Dendritic cell treated with granulocyte-macrophage colony-stimulating factor and Interleukin-4, amounts not matched to agents 40 ng/mL and 50 ng/mL, for 4 days (primary cell): ENCODE data around the gene OR51A4.
"Not testable (repeated sequence)": the region's sequence is repeated elsewhere in the genome, so short reads cannot be mapped to it uniquely, and the experiment has no call there.

Experiments used
- H3K27ac Mint-ChIP-seq: one replicate; pipeline ENCODE4 v1.8.0; 2022; ENCODE audit warnings: mild to moderate bottlenecking, mixed read lengths
- H3K27me3 Mint-ChIP-seq: one replicate; pipeline ENCODE4 v1.8.0; 2022; ENCODE audit warnings: mild to moderate bottlenecking, mixed read lengths
- H3K36me3 Mint-ChIP-seq: one replicate; pipeline ENCODE4 v1.8.0; 2022; ENCODE audit warnings: low read depth, mixed read lengths
- H3K4me1 Mint-ChIP-seq: one replicate; pipeline ENCODE4 v1.8.0; 2022; ENCODE audit warnings: low read depth, mixed read lengths
- H3K4me3 Mint-ChIP-seq: one replicate; pipeline ENCODE4 v1.8.0; 2022; ENCODE audit warnings: mild to moderate bottlenecking, moderate library complexity, mixed read lengths
- H3K9me3 Mint-ChIP-seq: one replicate; pipeline ENCODE4 v1.8.0; 2022; ENCODE audit warnings: mixed read lengths
- intact Hi-C: fragments of 100-400 bp; cut with micrococcal nuclease; formaldehyde crosslinking; loops from one replicate; pipeline ENCODE4 v1.15.0; 2022

Gene OR51A4

GRCh38 chr11:4947505-4947904 lies at the start of gene OR51A4:
Gene OR51A4 (minus strand): TSS chr11:4947605. CDS start chr11:4947100, 505 bp downstream.
- Mint-ChIP-seq H3K27ac (no peak within 1 kb of the TSS), H3K4me1 (no peaks in the 10 kb centered on the region), H3K9me3 (no peaks in the 10 kb centered on the region), H3K36me3 (no peaks in the 10 kb centered on the region), H3K27me3 (no peaks in the 10 kb centered on the region), H3K4me3 (no peak within 1 kb of the TSS)
- intact Hi-C loops, result no loop called here

- no peaks in the 10 kb centered on the region for H3K9me3 Mint-ChIP-seq
- no peaks in the 10 kb centered on the region for H3K4me1 Mint-ChIP-seq
- no peaks in the 10 kb centered on the region for H3K36me3 Mint-ChIP-seq
- no peaks in the 10 kb centered on the region for H3K27me3 Mint-ChIP-seq
- H3K27ac Mint-ChIP-seq, result no peak within 1 kb of the TSS
- no peak within 1 kb of the TSS for H3K4me3 Mint-ChIP-seq
- intact Hi-C loops, result no loop called here
Measured at GRCh38 chr11:4994551-4994950, 47.1 kb upstream of the OR51A4 start, which contains the start of gene OR51L1. Gene OR51L1 (plus strand): TSS chr11:4994851. CDS start chr11:4998983, 4,132 bp downstream.

GRCh38 chr11:4991060-4991459 lies 43.7 kb upstream of the OR51A4 start:
- no peaks in the 10 kb centered on the region for H3K4me1 Mint-ChIP-seq
- intact Hi-C loops, result no loop called here
- H3K27ac Mint-ChIP-seq, result no peak overlapping the region

GRCh38 chr11:4983841-4984240 lies 36.4 kb upstream of the OR51A4 start:
- intact Hi-C loops, result no loop called here
- no peaks in the 10 kb centered on the region for H3K4me1 Mint-ChIP-seq
- no peaks in the 10 kb centered on the region for H3K9me3 Mint-ChIP-seq
- no peaks in the 10 kb centered on the region for H3K36me3 Mint-ChIP-seq
- H3K27ac Mint-ChIP-seq, result no peak overlapping the region
- no peaks in the 10 kb centered on the region for H3K27me3 Mint-ChIP-seq
- H3K4me3 Mint-ChIP-seq, result no peak overlapping the region

More at GRCh38 chr11:4991060-4991459, 43.7 kb upstream of the OR51A4 start:
- Mint-ChIP-seq H3K4me3 (no peak overlapping the region), H3K27me3 (no peaks in the 10 kb centered on the region), H3K36me3 (no peaks in the 10 kb centered on the region), H3K9me3 (no peaks in the 10 kb centered on the region)

GRCh38 chr11:4982678-4983077 lies 35.3 kb upstream of the OR51A4 start:
- H3K4me1 Mint-ChIP-seq, result no peaks in the 10 kb centered on the region
- intact Hi-C loops, result no loop called here

GRCh38 chr11:4979036-4979435 lies 31.6 kb upstream of the OR51A4 start:
- Mint-ChIP-seq H3K27me3 (no peaks in the 10 kb centered on the region), H3K4me1 (no peaks in the 10 kb centered on the region), H3K36me3 (no peaks in the 10 kb centered on the region), H3K9me3 (no peaks in the 10 kb centered on the region), H3K4me3 (no peak overlapping the region), H3K27ac (no peak overlapping the region)
- intact Hi-C loops, result no loop called here

More at GRCh38 chr11:4982678-4983077, 35.3 kb upstream of the OR51A4 start:
- Mint-ChIP-seq H3K9me3 (no peaks in the 10 kb centered on the region), H3K36me3 (no peaks in the 10 kb centered on the region), H3K4me3 (no peak overlapping the region), H3K27me3 (no peaks in the 10 kb centered on the region), H3K27ac (no peak overlapping the region)

GRCh38 chr11:4975436-4975835 lies 28.0 kb upstream of the OR51A4 start:
- H3K4me3 Mint-ChIP-seq, result no peak overlapping the region
- H3K36me3 Mint-ChIP-seq, result no peaks in the 10 kb centered on the region
- H3K27me3 Mint-ChIP-seq, result no peaks in the 10 kb centered on the region
- intact Hi-C loops, result no loop called here
- H3K4me1 Mint-ChIP-seq, result no peaks in the 10 kb centered on the region
- H3K27ac Mint-ChIP-seq, result no peak overlapping the region
- no peaks in the 10 kb centered on the region for H3K9me3 Mint-ChIP-seq

- Mint-ChIP-seq H3K4me3 (no peak overlapping the region), H3K27ac (no peak overlapping the region), H3K4me1 (no peaks in the 10 kb centered on the region), H3K27me3 (no peaks in the 10 kb centered on the region), H3K9me3 (no peaks in the 10 kb centered on the region), H3K36me3 (no peaks in the 10 kb centered on the region)
- intact Hi-C loops, result no loop called here
Measured at GRCh38 chr11:4962816-4963215, 15.4 kb upstream of the OR51A4 start.

GRCh38 chr11:4960877-4961276 lies 13.5 kb upstream of the OR51A4 start:
- H3K36me3 Mint-ChIP-seq, result no peaks in the 10 kb centered on the region

GRCh38 chr11:4957396-4957795 lies 10.0 kb upstream of the OR51A4 start:
- Mint-ChIP-seq H3K36me3 (no peaks in the 10 kb centered on the region), H3K9me3 (no peaks in the 10 kb centered on the region), H3K4me1 (no peaks in the 10 kb centered on the region), H3K27ac (no peak overlapping the region), H3K27me3 (no peaks in the 10 kb centered on the region), H3K4me3 (no peak overlapping the region)
- intact Hi-C loops, result no loop called here

More at GRCh38 chr11:4960877-4961276, 13.5 kb upstream of the OR51A4 start:
- Mint-ChIP-seq H3K4me1 (no peaks in the 10 kb centered on the region), H3K27me3 (no peaks in the 10 kb centered on the region), H3K27ac (no peak overlapping the region), H3K9me3 (no peaks in the 10 kb centered on the region), H3K4me3 (no peak overlapping the region)
- intact Hi-C loops, result no loop called here

GRCh38 chr11:4955613-4956012 lies 8.2 kb upstream of the OR51A4 start, which contains the start of gene OR51A2:
Gene OR51A2 (minus strand): TSS chr11:4955713. CDS start chr11:4955713, 0 bp downstream.
- H3K27ac Mint-ChIP-seq, H3K9me3 Mint-ChIP-seq, intact Hi-C loops, H3K36me3 Mint-ChIP-seq, H3K27me3 Mint-ChIP-seq, H3K4me1 Mint-ChIP-seq, H3K4me3 Mint-ChIP-seq: not testable (repeated sequence)

GRCh38 chr11:4936745-4937144 lies 10.7 kb downstream of the OR51A4 start:
- intact Hi-C loops, result no loop called here
- H3K27me3 Mint-ChIP-seq, result no peaks in the 10 kb centered on the region
- no peaks in the 10 kb centered on the region for H3K36me3 Mint-ChIP-seq
- peaks cover 8% of the 10 kb centered on the region for H3K9me3 Mint-ChIP-seq
- no peaks in the 10 kb centered on the region for H3K4me1 Mint-ChIP-seq
- no peak overlapping the region for H3K4me3 Mint-ChIP-seq
- H3K27ac Mint-ChIP-seq, result no peak overlapping the region

- no peak overlapping the region for H3K27ac Mint-ChIP-seq
- intact Hi-C loops, result no loop called here
- no peaks in the 10 kb centered on the region for H3K27me3 Mint-ChIP-seq
- H3K4me3 Mint-ChIP-seq, result no peak overlapping the region
- no peaks in the 10 kb centered on the region for H3K36me3 Mint-ChIP-seq
- no peaks in the 10 kb centered on the region for H3K4me1 Mint-ChIP-seq
- peaks cover 8% of the 10 kb centered on the region for H3K9me3 Mint-ChIP-seq
Measured at GRCh38 chr11:4932751-4933150, 14.7 kb downstream of the OR51A4 start.

- intact Hi-C loops, result no loop called here
- Mint-ChIP-seq H3K4me1 (no peaks in the 10 kb centered on the region), H3K9me3 (no peaks in the 10 kb centered on the region), H3K27ac (no peak overlapping the region), H3K36me3 (no peaks in the 10 kb centered on the region), H3K4me3 (no peak overlapping the region), H3K27me3 (no peaks in the 10 kb centered on the region)
Measured at GRCh38 chr11:4926608-4927007, 20.8 kb downstream of the OR51A4 start.

GRCh38 chr11:4924239-4924638 lies 23.2 kb downstream of the OR51A4 start, which contains the start of gene OR51G1:
Gene OR51G1 (minus strand): TSS chr11:4924339. CDS start chr11:4924339, 0 bp downstream.
- Mint-ChIP-seq H3K4me1 (no peaks in the 10 kb centered on the region), H3K27ac (no peak within 1 kb of the TSS), H3K36me3 (no peaks in the 10 kb centered on the region), H3K9me3 (no peaks in the 10 kb centered on the region), H3K27me3 (no peaks in the 10 kb centered on the region), H3K4me3 (no peak within 1 kb of the TSS)
- intact Hi-C loops, result no loop called here
